Kidney epithelial cell (primary cell): ENCODE results near the gene FRMPD2. TPM values are rescaled to one million over a fixed set of nuclear protein-coding genes. Genes with fewer than 3 reads are reported as not detected.
A peak's percentile ranks its signal among the peaks of the same experiment; 100 is the strongest.

ENCODE experiments used
- DNase-seq: peaks from one replicate; pipeline ENCODE4 v3.0.0-alpha.2; 2010; ENCODE audit warnings: low read depth
- H3K27me3 ChIP-seq: 2 replicates; pipeline ENCODE4 v1.6.0; 2011; ENCODE audit warnings: low read length; ENCODE audit not compliant: control insufficient read depth, insufficient read depth
- H3K36me3 ChIP-seq: 2 replicates; pipeline ENCODE4 v1.5.1; 2011; ENCODE audit warnings: low read length; ENCODE audit not compliant: control insufficient read depth, insufficient read depth
- H3K4me3 ChIP-seq: 2 replicates; pipeline ENCODE4 v1.5.1; 2011; ENCODE audit warnings: low read depth, mild to moderate bottlenecking, control low read depth, low read length
- CTCF ChIP-seq: IDR thresholded peaks from 2 replicates; pipeline ENCODE4 v1.5.1; 2011; ENCODE audit warnings: mild to moderate bottlenecking, moderate library complexity, low read length, control low read depth, inconsistent platforms; ENCODE audit not compliant: insufficient read depth, poor library complexity, severe bottlenecking
- total RNA-seq: library from RNA; depleted of rRNA; stranded (reverse); fragments of >200 nt; gene quantifications from 2 replicates; pipeline ENCODE4 v1.2.3, GENCODE V29; 2015

FRMPD2 gene
- total RNA-seq, 1 donor from 2014 or later, result 0.42 TPM

DNA sequence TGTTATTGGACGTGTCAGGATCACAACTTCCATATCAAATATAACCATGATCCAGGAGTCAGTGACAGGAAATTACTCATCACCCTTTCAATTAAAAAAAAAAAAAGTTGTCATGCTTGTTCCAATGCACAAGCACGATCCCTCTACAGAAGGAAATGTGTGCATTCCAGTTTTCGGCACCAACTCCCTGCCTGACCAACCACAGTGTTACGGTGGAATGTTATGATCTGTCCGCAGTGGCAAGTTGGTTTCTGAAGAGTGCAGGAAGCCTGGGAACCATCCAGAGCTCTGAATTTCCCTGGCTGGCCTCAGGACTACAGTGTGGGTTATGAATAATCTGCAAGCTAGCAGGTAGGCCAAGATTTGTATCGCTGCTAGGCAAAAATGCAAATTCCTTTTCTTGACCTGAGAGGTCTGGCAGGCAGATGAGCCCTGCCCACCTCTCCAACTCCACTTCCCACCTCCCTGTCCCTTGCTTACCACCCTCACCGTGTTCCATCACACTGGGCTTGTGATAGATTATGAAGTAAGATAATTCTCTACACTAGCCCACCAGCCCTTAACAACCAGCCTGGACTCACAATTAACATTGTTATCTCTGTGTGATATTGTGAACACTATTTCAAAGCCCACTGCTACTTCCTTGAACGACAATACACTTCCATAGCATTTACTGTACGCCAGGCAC is 20.4 kb downstream of the FRMPD2 start:
- Histone ChIP-seq H3K4me3 (no peak overlapping the region), H3K36me3 (no peaks in the 10 kb centered on the region), H3K27me3 (no peaks in the 10 kb centered on the region)
- DNase-seq, result peak; percentile 92
- no peak for TF ChIP-seq CTCF

GRCh38 chr10:48252354-48252650 is 22.2 kb downstream of the FRMPD2 start:
- no peak for DNase-seq
- TF ChIP-seq CTCF, result no peak
- H3K36me3 ChIP-seq, result no peaks in the 10 kb centered on the region
- no peak overlapping the region for H3K4me3 ChIP-seq
- no peaks in the 10 kb centered on the region for H3K27me3 ChIP-seq

- H3K4me3 ChIP-seq, result no peak overlapping the region
- H3K27me3 ChIP-seq, result no peaks in the 10 kb centered on the region
- H3K36me3 ChIP-seq, result no peaks in the 10 kb centered on the region
- DNase-seq, result no peak
- TF ChIP-seq CTCF, result no peak
Measured at GRCh38 chr10:48251525-48252353, 22.8 kb downstream of the FRMPD2 start.

GRCh38 chr10:48251152-48251524 is 23.4 kb downstream of the FRMPD2 start:
- TF ChIP-seq CTCF, result no peak
- no peaks in the 10 kb centered on the region for H3K27me3 ChIP-seq
- no peak for DNase-seq
- no peak overlapping the region for H3K4me3 ChIP-seq
- no peaks in the 10 kb centered on the region for H3K36me3 ChIP-seq

- no peak for DNase-seq
- H3K4me3 ChIP-seq, result no peak overlapping the region
- H3K36me3 ChIP-seq, result no peaks in the 10 kb centered on the region
- no peaks in the 10 kb centered on the region for H3K27me3 ChIP-seq
- TF ChIP-seq CTCF, result no peak
Measured at GRCh38 chr10:48249763-48250351, 24.6 kb downstream of the FRMPD2 start.
